ENCODE measurements around the gene APBB3.

The APBB3 gene

DNA sequence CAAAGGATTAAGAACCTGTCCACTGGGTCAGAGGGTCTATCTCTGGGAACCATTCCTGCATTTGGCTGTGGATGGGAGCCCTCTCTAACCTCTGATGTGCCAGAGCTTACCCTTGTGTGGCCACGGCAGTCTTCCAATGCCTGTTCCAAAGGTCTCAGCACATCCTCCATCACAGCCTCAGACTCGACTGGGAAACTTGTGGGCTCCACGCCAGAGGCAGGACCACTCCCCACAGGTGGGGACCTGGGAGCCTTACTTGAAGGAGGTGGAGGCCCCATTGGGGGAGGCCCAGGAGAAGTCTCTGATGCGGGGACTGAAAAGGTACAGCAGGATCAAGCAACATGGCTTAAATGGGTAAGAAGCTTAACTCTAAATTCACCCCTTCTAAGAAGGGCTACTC lies 12.5 kb downstream of the APBB3 start:
- no peak for DNase-seq

DNA sequence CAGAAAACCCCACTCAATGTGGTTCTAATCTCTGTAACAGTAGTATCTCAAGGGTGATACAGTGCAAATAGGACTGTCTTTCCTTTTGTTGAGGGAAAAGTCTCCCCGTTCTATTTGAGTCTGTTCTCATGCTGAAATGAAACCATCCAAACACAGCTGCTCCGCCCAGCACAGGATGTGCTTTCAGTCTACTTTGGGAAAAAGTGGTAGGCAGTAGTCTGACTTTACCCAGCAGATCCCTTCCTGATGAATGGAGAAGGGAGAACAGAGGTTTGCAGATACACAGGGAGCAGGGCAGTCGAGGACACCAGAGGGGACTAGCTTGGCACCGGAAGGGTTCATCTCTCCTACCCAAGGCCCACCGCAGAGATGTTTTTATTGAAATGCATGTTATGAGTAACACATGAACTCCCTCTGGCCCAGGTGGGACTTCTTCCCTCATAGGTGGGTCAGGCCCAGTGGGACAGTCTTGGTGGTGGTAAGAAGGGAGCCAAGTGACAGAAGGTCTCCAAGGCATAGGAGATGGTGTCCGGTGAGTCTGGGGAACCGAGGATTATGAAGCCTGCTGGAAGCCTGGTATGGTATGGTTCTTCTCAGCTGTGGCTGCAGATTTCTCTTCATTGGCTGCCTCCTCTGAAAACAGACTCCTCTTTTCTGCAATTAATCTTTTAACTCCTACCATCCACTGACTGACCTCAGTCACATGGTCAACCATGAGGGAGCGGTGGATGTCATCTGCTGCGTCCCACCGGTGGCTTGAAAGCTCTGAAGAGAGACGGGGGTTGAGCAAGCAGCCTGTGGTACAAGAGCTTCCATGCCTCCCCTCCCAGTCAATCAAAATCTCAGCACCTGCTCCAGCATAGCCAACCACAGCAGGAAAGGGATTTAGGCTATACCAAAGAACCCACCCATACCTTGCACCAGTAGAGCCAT lies 14.0 kb downstream of the APBB3 start:
- no peak for DNase-seq

DNA sequence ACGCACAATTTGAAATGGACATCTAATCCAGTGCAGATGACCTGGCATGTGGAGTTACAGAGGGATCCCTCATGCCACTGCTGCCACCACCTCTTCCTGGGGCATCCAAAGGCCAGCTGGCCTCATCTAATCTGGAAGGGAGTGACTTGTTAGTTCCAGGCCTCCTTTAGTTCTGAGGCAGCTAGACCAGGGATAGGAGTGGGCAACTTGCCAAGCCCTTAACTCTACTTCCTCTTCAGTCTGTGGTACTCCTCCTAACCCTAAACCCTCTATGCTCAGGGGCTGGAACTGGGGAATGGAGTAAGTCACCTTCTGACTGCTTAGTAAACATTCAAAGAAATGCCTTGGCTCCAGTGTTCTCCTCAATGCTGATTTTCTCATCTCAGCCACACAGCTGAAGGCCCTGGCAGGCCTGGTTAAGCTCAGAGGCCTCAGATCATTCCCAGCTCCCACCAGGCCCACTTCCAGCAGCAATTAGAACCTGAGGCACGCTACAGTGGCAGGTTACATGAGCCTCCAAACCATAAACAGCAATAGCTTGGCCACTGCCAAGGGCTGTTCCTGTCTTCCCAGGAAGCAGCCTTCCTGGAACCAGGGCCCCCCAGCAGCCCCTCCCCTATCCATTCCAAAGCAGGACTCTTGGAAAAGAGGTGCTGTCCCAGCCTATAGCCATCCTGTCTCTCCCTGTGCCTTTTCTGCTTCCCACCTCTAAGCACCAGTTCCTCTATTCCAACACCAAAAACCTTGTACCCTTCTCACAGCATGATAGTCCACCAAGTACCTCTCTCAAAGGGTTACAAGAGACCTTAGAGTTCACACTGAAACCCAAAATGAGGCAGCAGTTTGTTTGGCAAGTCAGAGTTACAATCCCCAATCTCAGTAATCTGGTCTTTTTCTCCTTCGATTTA lies 14.9 kb downstream of the APBB3 start:
- peak; percentile 15 for DNase-seq

DNA sequence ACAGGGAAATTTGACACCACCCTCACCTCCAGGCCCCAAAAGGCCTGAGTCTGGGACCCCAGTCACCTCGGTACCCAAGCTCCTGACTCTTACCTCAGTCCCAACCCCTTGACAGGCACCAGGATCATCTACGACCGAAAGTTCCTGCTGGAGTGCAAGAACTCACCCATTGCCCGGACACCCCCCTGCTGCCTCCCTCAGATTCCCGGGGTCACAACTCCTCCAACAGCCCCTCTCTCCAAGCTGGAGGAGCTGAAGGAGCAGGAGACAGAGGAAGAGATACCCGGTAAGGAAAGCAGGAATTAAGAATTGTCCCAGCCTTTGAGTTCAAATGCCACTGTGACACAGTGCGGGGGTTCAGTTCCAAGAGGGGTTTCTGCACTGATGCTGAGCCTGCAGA lies 15.6 kb downstream of the APBB3 start:
- no peak for DNase-seq

DNA sequence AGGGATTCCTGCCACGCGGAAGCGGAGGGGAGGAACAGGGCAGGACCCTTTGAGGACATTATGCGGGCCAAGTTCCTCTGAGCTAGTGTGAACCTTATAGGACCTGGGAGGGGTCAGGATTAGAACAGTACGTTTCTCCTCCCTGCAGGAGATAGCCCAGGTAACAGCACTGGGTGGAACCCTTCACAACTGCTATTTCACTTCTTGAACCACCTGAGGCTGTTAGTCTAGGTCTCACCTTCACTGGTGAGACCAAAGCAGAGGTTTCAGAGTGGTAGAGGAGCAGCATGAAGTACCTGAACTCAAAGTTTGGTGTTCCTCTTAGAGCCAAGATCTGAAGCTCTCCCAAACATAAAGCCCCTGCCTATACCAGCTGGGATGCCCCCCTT lies 16.1 kb downstream of the APBB3 start:
- no peak for DNase-seq

DNA sequence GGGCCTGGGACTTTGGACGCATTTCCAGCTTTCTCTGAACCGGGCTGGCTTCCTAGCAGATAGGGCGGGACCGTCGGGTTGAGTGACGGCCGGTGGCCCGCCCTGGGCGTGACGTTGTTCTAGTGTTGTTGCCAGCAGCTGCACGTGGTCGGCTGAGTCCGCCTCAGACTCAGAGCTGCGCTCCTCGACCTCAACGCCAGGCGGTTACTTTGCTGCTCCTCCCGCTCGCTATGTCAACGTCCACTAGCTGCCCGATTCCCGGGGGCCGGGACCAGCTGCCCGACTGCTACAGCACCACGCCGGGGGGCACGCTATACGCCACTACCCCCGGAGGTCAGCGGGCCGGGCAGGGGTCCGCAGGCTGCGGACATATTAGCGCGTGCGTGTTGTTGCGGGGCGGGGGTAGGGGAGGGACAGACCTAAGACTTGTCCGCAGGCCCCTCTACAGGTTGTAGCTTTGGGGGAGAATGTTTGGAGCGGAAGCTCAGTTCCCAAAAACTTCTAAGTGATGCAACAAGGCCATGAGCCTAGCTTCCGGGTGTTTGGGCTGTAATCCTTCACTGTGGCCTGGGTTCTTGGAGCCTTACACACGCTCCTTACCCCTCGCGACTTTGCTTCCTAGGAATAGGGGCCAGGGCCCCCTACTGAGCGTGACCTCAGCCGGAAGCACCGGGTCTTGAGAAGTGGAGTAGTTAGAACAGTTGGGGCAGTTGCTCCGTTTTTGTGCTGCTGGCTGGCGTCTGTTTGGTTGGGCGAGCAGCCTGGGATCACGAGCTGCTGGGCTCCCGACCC lies 16.7 kb downstream of the APBB3 start, which contains the start of gene EIF4EBP3:
Gene EIF4EBP3, plus strand, starts transcription at position 155 of the 792 bp plus-strand sequence. Its CDS starts 76 bp downstream, at position 231.
- peak; percentile 97 for DNase-seq

DNA sequence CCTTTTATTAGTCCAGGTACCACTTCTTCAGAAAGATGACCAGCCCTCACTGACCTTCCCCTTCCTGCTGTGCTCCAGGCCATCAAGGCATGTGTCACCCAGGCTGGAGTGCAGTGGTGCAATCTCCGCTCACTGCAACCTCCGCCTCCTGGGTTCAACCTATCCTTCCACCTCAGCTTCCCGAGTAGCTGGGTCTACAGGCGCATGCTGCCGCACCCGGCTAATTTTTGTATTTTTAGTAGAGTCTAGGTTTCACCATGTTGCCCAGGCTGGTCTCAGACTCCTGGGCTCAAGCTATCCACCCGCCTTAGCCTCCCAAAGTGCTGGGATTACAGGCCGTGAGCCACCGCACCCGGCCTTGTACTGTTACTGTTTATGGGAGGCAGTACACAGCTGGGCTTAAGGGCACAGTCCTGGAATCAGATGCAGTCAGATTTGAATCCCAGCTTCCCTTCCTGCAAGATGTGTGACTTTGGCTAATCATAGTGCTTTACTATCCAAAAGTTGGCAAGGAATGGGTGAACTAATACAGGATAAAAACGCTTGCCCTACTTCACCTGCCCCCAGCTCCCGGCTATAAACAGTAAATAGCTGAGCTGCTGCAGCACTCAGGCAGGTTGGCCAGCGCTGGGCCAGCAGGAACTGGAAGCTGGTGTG lies 17.4 kb downstream of the APBB3 start:
- no peak for DNase-seq

DNA sequence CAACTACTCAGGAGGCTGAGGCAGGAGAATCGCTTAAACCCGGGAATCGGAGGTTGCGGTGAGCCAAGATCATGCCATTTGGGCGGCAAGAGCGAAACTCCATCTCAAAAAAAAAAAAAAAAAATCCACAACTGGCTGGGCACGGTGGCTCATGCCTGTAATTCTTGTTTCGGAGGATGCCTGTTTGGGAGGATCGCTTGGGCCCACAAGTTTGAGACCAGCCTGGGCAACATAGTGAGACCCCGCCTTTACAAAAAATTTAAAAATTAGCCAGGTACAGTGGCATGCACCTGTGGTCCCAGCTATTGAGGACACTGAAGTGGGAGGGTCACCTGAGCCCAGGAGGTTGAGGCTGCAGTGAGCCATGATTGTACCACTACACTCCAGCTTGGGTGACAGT lies 18.8 kb downstream of the APBB3 start:
- no peak for DNase-seq

DNA sequence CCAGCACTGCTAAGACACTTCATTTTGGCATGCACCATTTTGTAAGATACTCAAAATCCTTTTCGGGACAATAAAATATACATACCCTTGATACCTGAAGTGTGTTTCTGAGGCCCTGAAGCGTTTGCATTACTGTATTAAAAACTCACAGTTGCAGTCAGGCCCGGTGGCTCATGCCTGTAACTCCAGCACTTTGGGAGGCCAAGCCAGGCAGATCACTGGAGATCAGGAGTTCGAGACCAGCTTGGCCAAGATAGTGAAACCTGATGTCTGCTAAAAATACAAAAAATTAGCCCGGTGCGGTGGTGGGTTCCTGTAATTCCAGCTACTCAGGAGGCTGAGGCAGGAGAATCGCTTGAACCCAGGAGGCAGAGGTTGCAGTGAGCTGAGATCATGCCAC lies 19.4 kb downstream of the APBB3 start:
- DNase-seq, result no peak

DNA sequence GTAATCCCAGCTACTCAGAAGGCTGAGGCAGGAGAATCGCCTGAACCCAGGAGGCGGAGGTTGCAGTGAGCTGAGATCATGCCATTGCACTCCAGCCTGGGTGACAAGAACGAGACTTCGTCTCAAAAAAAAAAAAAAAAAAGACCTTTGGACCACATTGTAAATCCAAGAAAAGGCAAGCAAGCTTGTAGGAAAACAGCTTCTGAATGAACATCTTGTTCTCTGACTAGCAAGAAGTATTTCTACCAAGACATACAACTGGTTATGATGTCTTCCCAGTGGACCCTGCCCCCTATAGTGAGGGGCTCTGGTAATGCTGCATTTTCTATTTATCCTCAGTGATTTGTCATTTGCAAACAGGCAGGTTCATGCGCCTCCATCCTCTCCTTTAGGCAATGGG lies 21.4 kb downstream of the APBB3 start:
- DNase-seq, result no peak

DNA sequence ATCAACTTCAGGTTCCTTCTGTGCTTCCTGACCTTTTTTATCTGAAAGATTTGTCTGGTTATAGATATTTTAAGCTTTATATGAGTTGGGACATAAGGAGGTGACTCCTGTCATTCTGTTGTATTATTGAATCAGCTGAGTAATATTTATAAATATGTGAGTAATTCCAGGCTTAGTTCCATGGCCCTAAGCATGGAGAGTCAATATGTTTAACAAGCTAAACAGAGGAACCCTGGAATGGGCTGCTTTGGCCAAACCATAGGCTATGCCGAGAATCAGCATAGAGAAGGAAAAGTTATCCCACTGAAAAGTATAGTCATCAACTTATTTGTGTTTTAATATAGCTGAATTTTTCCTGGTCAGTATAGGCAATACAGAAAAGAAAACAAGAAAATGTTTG lies 24.2 kb downstream of the APBB3 start:
- DNase-seq, result no peak

DNA sequence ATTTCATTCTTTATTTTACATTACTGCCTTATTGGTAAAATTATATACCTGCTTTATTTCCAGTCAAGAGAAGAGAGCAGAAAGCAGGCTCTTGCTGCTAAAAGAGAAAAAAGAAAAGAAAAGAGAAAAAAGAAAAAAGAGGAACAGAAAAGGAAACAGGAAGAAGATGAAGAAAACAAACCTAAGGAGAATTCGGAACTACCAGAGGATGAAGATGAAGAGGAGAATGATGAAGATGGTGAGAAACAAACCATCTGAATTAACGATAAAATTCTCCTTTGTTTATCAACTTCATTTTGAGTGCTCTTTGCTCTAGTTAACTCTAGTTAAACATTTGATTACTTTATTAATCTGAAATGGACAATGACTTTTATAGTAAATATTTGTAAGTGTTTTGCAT lies 40.4 kb downstream of the APBB3 start:
- no peak for DNase-seq

DNA sequence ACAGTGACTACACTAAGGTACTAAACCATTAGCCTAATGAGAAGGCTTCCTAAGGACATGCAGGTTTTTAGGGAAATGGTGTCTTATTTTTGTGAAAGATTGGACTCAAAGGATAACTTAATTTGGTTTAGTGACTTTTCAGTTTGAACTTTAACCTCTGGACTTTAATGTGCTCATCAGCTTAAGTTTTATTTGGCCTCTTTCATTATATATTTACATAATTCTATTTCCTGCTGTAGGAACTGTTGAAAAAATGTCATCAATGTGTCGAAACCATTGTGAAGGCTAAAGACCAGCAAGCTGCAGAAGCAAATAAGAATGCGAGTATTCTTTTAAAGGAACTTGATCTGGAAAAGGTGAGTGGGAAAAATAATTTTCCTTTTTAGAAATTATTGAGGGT lies 51.3 kb downstream of the APBB3 start:
- DNase-seq, result no peak

DNA sequence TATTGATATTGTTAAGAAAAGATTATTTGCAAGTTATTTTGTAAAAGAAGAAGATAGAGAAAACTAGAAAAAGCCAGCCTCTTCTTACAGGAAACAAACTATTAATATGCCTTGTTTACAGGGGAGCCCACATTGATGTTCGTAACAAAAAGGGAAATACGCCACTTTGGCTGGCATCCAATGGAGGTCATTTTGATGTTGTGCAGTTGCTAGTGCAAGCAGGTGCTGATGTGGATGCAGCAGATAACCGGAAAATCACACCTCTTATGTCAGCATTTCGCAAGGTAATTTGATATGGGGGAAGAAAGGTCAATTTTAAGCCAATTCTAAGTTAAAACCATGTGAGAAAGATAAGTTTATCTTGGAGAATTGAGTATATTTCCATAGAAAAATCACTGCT lies 54.5 kb downstream of the APBB3 start:
- DNase-seq, result no peak

Measured in eye (tissue), 1 donor.